ENCODE data around the gene AGRN.

AGRN gene

DNA sequence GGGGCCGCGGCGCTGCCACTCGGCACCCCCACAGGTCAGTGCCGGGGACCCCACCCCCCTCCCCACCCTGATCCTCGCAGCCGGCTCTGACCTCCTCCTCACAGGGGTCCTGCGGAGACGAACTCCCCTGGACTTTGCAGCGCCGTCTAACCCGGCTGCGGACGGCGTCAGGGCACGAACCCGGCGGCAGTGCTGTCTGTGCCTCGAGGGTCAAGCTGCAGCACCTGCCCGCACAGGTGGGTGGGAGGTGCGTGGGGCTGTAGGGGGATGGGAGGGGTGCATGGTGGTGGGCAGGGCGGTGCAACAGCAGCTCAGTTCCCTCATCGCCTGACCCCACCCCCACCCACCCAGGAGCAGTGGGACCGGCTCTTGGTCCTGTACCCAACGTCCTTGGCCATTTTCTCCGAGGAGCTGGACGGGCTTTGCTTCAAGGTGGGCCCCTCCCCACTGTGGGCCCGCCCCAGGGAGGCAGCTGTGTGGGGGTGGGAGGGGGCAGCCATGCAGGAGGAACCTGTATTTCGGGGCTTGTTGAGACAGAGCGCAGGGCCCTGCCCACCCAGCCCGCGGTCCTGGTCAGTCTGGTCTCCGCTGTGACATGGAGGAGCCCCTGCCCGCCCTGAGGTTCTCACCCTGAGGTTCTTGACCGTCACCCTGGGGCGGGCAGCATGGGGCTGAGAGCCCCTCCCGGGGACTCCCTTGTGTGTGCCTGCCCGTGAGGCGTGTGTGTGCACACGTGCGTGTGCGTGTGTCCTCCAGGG, 48.8 kb upstream of the AGRN start:
- TF ChIP-seq, protein P1, sequence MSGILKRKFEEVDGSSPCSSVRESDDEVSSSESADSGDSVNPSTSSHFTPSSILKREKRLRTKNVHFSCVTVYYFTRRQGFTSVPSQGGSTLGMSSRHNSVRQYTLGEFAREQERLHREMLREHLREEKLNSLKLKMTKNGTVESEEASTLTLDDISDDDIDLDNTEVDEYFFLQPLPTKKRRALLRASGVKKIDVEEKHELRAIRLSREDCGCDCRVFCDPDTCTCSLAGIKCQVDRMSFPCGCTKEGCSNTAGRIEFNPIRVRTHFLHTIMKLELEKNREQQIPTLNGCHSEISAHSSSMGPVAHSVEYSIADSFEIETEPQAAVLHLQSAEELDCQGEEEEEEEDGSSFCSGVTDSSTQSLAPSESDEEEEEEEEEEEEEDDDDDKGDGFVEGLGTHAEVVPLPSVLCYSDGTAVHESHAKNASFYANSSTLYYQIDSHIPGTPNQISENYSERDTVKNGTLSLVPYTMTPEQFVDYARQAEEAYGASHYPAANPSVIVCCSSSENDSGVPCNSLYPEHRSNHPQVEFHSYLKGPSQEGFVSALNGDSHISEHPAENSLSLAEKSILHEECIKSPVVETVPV (CRISPR knock-in tag; IDR thresholded peaks at IDR 0.05), result no peak
- TF ChIP-seq ZFP30 (CRISPR knock-in tag; IDR thresholded peaks at IDR 0.05), result no peak
- TF ChIP-seq, protein P2, sequence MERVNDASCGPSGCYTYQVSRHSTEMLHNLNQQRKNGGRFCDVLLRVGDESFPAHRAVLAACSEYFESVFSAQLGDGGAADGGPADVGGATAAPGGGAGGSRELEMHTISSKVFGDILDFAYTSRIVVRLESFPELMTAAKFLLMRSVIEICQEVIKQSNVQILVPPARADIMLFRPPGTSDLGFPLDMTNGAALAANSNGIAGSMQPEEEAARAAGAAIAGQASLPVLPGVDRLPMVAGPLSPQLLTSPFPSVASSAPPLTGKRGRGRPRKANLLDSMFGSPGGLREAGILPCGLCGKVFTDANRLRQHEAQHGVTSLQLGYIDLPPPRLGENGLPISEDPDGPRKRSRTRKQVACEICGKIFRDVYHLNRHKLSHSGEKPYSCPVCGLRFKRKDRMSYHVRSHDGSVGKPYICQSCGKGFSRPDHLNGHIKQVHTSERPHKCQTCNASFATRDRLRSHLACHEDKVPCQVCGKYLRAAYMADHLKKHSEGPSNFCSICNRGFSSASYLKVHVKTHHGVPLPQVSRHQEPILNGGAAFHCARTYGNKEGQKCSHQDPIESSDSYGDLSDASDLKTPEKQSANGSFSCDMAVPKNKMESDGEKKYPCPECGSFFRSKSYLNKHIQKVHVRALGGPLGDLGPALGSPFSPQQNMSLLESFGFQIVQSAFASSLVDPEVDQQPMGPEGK (CRISPR knock-in tag; IDR thresholded peaks at IDR 0.05; ENCODE audit: borderline replicate concordance), result no peak
- no peak for TF ChIP-seq TOX (CRISPR knock-in tag; IDR thresholded peaks at IDR 0.05; ENCODE audit: borderline replicate concordance)
- TF ChIP-seq, protein P3, sequence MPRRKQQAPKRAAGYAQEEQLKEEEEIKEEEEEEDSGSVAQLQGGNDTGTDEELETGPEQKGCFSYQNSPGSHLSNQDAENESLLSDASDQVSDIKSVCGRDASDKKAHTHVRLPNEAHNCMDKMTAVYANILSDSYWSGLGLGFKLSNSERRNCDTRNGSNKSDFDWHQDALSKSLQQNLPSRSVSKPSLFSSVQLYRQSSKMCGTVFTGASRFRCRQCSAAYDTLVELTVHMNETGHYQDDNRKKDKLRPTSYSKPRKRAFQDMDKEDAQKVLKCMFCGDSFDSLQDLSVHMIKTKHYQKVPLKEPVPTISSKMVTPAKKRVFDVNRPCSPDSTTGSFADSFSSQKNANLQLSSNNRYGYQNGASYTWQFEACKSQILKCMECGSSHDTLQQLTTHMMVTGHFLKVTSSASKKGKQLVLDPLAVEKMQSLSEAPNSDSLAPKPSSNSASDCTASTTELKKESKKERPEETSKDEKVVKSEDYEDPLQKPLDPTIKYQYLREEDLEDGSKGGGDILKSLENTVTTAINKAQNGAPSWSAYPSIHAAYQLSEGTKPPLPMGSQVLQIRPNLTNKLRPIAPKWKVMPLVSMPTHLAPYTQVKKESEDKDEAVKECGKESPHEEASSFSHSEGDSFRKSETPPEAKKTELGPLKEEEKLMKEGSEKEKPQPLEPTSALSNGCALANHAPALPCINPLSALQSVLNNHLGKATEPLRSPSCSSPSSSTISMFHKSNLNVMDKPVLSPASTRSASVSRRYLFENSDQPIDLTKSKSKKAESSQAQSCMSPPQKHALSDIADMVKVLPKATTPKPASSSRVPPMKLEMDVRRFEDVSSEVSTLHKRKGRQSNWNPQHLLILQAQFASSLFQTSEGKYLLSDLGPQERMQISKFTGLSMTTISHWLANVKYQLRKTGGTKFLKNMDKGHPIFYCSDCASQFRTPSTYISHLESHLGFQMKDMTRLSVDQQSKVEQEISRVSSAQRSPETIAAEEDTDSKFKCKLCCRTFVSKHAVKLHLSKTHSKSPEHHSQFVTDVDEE (CRISPR knock-in tag; IDR thresholded peaks at IDR 0.05), result no peak
- TF ChIP-seq ZNF8 (CRISPR knock-in tag; IDR thresholded peaks at IDR 0.05), result no peak
- no peak for TF ChIP-seq ZNF565 (CRISPR knock-in tag; conservative IDR thresholded peaks at IDR 0.05; ENCODE audit: low read depth)
- TF ChIP-seq BACH2 (CRISPR knock-in tag; IDR thresholded peaks at IDR 0.05; ENCODE audit: borderline replicate concordance), result no peak
- TF ChIP-seq GLIS3 (CRISPR knock-in tag; IDR thresholded peaks at IDR 0.05), result no peak
- ATAC-seq, result no peak

DNA sequence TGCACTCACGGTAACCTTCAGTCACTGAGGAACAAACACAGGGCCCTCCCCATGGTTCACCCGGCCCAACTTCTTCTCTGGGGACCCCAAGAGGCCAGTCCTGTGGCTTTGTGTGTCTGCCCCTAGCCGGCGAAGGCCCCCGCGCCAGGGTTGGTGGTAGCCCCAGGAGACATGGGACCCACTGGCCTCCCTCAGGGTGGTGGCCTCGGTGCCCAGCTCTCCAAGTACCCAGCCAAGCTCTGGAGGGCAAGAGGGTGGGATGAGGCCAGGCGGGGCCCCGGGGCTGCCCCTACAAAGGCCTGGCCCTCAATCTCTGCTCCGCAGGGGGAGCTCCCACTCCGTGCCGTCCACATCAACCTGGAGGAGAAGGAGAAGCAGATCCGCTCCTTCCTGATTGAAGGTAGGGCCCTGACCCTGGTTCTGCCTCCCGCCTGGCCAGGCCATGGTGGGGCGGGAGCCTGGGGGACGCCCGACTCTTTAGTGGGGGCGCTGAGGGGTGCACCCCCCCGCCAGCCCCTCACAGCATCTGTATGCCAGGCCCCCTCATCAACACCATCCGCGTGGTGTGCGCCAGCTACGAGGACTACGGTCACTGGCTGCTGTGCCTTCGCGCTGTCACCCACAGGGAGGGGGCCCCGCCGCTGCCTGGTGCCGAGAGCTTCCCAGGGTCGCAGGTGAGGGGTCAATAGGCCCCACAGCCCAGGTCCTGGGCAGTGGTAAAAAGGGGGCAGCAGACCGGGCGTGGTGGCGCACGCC, 48.0 kb upstream of the AGRN start:
- ATAC-seq, result no peak
- no peak for TF ChIP-seq BACH2 (CRISPR knock-in tag; IDR thresholded peaks at IDR 0.05; ENCODE audit: borderline replicate concordance)
- no peak for TF ChIP-seq TCF4 (CRISPR knock-in tag; IDR thresholded peaks at IDR 0.05; ENCODE audit: borderline replicate concordance)
- no peak for TF ChIP-seq GLIS3 (CRISPR knock-in tag; IDR thresholded peaks at IDR 0.05)
- TF ChIP-seq, protein P2 (CRISPR knock-in tag; IDR thresholded peaks at IDR 0.05; ENCODE audit: borderline replicate concordance), result no peak
- TF ChIP-seq ESRRG (CRISPR knock-in tag; IDR thresholded peaks at IDR 0.05), result no peak
- no peak for TF ChIP-seq ARNTL (CRISPR knock-in tag; IDR thresholded peaks at IDR 0.05; ENCODE audit: borderline replicate concordance, low read depth)
- no peak for TF ChIP-seq ZFP30 (CRISPR knock-in tag; IDR thresholded peaks at IDR 0.05)
- no peak for TF ChIP-seq OSR1 (CRISPR knock-in tag; IDR thresholded peaks at IDR 0.05)
- no peak for TF ChIP-seq ZNF565 (CRISPR knock-in tag; conservative IDR thresholded peaks at IDR 0.05; ENCODE audit: low read depth)
- TF ChIP-seq TOX (CRISPR knock-in tag; IDR thresholded peaks at IDR 0.05; ENCODE audit: borderline replicate concordance), result no peak
- no peak for TF ChIP-seq PPARA (CRISPR knock-in tag; IDR thresholded peaks at IDR 0.05; ENCODE audit: borderline replicate concordance)
- TF ChIP-seq ZC3H10 (CRISPR knock-in tag; IDR thresholded peaks at IDR 0.05), result no peak
- TF ChIP-seq, protein P4, sequence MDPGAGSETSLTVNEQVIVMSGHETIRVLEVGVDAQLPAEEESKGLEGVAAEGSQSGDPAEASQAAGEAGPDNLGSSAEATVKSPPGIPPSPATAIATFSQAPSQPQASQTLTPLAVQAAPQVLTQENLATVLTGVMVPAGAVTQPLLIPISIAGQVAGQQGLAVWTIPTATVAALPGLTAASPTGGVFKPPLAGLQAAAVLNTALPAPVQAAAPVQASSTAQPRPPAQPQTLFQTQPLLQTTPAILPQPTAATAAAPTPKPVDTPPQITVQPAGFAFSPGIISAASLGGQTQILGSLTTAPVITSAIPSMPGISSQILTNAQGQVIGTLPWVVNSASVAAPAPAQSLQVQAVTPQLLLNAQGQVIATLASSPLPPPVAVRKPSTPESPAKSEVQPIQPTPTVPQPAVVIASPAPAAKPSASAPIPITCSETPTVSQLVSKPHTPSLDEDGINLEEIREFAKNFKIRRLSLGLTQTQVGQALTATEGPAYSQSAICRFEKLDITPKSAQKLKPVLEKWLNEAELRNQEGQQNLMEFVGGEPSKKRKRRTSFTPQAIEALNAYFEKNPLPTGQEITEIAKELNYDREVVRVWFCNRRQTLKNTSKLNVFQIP (CRISPR knock-in tag; IDR thresholded peaks at IDR 0.05; ENCODE audit: borderline replicate concordance, low read depth), result no peak
- TF ChIP-seq, protein P5, sequence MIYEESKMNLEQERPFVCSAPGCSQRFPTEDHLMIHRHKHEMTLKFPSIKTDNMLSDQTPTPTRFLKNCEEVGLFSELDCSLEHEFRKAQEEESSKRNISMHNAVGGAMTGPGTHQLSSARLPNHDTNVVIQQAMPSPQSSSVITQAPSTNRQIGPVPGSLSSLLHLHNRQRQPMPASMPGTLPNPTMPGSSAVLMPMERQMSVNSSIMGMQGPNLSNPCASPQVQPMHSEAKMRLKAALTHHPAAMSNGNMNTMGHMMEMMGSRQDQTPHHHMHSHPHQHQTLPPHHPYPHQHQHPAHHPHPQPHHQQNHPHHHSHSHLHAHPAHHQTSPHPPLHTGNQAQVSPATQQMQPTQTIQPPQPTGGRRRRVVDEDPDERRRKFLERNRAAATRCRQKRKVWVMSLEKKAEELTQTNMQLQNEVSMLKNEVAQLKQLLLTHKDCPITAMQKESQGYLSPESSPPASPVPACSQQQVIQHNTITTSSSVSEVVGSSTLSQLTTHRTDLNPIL (CRISPR knock-in tag; IDR thresholded peaks at IDR 0.05; ENCODE audit: low read depth), result no peak

Measured in SK-N-SH treated with all-trans-retinoic acid at 6 μM for 48 hours (cell line).